GM06990 (cell line): ENCODE results near the gene SPAG16.

Experiments
- DNase-seq: peaks from one replicate; pipeline ENCODE4 v3.0.0-alpha.2; 2011; ENCODE audit not compliant: insufficient read length; ENCODE audit errors: extremely low read depth
- H3K27me3 ChIP-seq: replicated peaks from 2 replicates; pipeline ENCODE4 v1.6.0; 2011; ENCODE audit warnings: low read length; ENCODE audit not compliant: control insufficient read depth, insufficient read depth
- H3K36me3 ChIP-seq: 2 replicates; pipeline ENCODE4 v1.5.1; 2011; ENCODE audit warnings: low read length; ENCODE audit not compliant: control insufficient read depth, insufficient read depth
- H3K4me3 ChIP-seq: replicated peaks from 2 replicates; pipeline ENCODE4 v1.5.1; 2011; ENCODE audit warnings: low read depth, mild to moderate bottlenecking, control low read depth, low read length
- CTCF ChIP-seq: IDR thresholded peaks from 2 replicates; pipeline ENCODE4 v1.5.1; 2011; ENCODE audit warnings: low read length, control low read depth, mild to moderate bottlenecking, inconsistent platforms; ENCODE audit not compliant: insufficient read depth, poor library complexity, severe bottlenecking

The SPAG16 gene

GRCh38 chr2:213411582-213412289 is 127.5 kb downstream of the SPAG16 start:
- Histone ChIP-seq H3K4me3 (no peak overlapping the region), H3K36me3 (no peaks in the 10 kb centered on the region), H3K27me3 (no peaks in the 10 kb centered on the region)
- no peak for TF ChIP-seq CTCF
- no peak for DNase-seq

- Histone ChIP-seq H3K36me3 (no peaks in the 10 kb centered on the region), H3K27me3 (no peaks in the 10 kb centered on the region), H3K4me3 (no peak overlapping the region)
- no peak for DNase-seq
- no peak for TF ChIP-seq CTCF
Measured at GRCh38 chr2:213415093-213415492, 130.8 kb downstream of the SPAG16 start.

DNA sequence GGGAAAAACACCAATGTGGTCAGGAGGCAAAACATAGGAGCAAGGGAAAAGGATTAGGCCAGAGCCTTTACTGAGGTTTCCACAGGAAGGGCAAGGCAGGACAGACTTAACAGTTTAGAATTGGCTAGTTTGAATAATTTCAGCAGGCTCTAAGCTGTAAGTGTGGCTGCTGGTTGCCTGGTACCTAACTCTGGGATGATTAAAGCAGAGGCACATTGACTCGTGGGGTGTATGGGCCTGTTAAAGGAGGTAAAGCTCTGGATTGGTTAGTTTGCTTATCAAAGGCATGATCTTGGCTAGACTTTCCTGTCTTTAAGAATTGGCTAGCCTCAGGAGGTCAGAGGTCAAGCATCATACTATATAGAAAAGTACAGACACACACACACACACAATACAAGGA is 132.6 kb downstream of the SPAG16 start:
- no peaks in the 10 kb centered on the region for H3K36me3 ChIP-seq
- no peak for DNase-seq
- no peak overlapping the region for H3K4me3 ChIP-seq
- no peak for TF ChIP-seq CTCF
- no peaks in the 10 kb centered on the region for H3K27me3 ChIP-seq

DNA sequence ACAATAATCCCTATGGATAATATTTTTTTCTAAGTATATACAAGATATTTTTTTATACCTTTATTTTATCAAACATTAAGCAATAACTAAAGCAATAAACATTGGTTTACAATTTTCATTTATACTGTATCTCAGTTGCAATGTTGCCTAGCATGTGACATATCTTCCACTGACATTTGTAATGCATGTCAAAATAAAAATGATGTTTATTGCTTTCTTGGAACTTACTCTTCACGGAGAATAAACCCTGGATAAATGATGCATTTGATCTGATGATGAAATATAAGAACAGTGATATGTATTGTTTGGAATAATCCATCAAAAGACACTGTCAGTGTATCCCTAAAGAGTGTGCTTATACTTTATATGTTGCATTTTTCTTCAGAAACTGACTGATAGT is 135.7 kb downstream of the SPAG16 start:
- Histone ChIP-seq H3K27me3 (no peaks in the 10 kb centered on the region), H3K36me3 (no peaks in the 10 kb centered on the region), H3K4me3 (no peak overlapping the region)
- no peak for DNase-seq
- TF ChIP-seq CTCF, result no peak

DNA sequence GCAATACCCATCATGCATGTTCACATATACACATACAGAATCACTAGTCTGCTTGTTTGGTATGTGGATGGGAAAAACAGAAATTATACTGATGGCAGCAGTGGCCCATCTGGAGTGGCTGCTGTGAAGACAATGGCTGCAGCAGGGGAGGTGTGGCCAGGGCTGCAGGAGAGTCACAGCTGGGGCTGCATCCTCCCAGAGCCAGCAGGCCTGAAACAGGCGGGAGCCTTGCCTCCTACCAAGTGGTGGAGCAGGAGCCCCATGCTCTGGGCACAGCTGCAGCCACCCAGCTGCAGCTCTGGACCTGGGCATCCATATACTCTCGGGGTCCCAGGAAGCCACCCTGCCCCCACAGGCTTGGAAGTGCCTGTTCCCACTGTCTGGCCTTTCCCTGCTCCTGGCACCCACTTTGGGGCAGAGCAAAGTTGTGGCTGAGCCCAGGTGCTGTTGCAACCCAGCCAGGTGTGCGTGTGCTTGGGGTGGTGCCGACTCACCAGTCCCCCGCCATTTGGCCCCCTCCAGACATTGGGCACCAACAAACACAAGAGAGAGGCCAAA is 136.6 kb downstream of the SPAG16 start:
- DNase-seq, result no peak
- Histone ChIP-seq H3K27me3 (no peaks in the 10 kb centered on the region), H3K4me3 (no peak overlapping the region), H3K36me3 (no peaks in the 10 kb centered on the region)
- no peak for TF ChIP-seq CTCF

DNA sequence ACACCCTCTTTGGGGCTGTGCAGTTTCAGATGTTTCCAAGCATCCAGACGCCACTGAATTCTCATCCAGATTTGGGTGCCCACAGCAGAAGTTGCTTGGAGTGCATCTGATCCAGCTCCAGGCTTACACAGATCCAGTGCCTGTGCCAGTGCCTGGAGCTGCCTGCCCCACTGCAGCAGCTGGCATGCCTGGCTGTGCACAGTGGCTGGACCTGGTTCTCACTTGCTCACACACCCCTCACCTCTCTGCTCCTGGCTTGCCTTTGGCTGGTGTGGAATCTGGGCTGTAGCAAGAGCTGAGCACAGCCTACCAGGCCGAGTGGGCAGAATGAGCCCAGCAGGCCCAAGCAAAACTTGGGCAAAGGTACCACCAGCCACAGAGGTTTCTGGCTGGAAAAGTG is 137.9 kb downstream of the SPAG16 start:
- H3K36me3 ChIP-seq, result no peaks in the 10 kb centered on the region
- no peaks in the 10 kb centered on the region for H3K27me3 ChIP-seq
- DNase-seq, result no peak
- no peak overlapping the region for H3K4me3 ChIP-seq
- TF ChIP-seq CTCF, result no peak
